ENCODE measurements around the gene HEXIM1. TPM values are rescaled to one million over a fixed set of nuclear protein-coding genes. Genes with fewer than 3 reads are reported as not detected.

HEXIM1 gene
- total RNA-seq, 1 experiment from 2014 or later: 57.2 TPM

- peaks cover 58% of the 10 kb centered on the region for H3K4me1 Mint-ChIP-seq (ENCODE audit: low read depth, unreplicated experiment)
- CTCF ChIA-PET: interaction anchor here (0.7 to 1.1 kb wide), 2 partner anchors 13 to 54 kb away, joined by 4 to 5 read pairs; partner anchors contain the start of gene ACBD4
- peaks cover 19% of the 10 kb centered on the region for H3K36me3 Mint-ChIP-seq (ENCODE audit: insufficient read depth, unreplicated experiment)
- no peaks in the 10 kb centered on the region for H3K9me3 Mint-ChIP-seq (ENCODE audit: low read depth, unreplicated experiment)
- no peaks in the 10 kb centered on the region for H3K27me3 Mint-ChIP-seq (ENCODE audit: unreplicated experiment)
- H3K4me3 Mint-ChIP-seq (ENCODE audit: low read depth, unreplicated experiment): no peak overlapping the region
- intact Hi-C loops (cut with micrococcal nuclease; ENCODE audit: unreplicated experiment): no loop called here
- H3K27ac Mint-ChIP-seq (ENCODE audit: unreplicated experiment): no peak overlapping the region
- no TSS peak for BruUV-seq (replicated peaks)
- TF ChIP-seq, protein P1, sequence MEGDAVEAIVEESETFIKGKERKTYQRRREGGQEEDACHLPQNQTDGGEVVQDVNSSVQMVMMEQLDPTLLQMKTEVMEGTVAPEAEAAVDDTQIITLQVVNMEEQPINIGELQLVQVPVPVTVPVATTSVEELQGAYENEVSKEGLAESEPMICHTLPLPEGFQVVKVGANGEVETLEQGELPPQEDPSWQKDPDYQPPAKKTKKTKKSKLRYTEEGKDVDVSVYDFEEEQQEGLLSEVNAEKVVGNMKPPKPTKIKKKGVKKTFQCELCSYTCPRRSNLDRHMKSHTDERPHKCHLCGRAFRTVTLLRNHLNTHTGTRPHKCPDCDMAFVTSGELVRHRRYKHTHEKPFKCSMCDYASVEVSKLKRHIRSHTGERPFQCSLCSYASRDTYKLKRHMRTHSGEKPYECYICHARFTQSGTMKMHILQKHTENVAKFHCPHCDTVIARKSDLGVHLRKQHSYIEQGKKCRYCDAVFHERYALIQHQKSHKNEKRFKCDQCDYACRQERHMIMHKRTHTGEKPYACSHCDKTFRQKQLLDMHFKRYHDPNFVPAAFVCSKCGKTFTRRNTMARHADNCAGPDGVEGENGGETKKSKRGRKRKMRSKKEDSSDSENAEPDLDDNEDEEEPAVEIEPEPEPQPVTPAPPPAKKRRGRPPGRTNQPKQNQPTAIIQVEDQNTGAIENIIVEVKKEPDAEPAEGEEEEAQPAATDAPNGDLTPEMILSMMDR (IDR thresholded peaks at IDR 0.05; ENCODE audit: unreplicated experiment): no peak
- DNase-seq: no peak
Observed at GRCh38 chr17:45189009-45189408, 40.7 kb downstream of the HEXIM1 start.

DNA sequence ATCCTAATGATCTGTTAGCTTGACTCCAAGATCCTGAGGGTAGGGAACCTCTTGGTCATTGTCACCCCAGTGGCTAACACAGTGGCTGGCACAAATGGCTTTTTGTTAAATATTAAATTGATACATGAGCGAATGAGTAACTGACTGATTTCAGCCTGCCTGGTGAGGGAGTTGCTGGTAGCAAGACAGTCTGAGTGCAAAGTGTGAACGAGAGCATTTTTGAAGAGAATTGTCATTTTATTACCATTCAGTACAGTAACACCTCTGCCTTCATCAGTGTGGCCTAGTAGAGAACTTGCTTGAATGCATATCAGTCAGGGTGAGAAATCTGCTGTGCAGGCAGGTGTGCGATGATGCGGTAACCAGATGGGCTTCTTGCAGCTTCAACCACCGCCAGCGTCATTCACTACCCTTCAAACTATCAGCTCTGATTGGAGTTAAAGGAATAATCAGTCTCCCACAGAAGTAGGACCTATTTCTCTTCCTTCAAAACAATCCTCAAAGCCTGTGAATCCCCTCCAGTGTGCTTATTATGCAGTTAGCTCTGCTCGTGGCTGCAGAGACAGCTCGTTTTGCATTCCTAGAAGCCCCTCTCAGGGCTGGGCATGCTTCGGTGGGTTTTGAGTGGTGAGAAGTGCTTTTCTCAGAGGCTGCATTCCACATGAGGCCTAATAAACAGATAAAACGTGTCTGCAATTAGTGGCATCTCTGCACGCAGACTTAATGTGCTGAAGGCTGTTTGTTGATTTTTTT lies 42.4 kb downstream of the HEXIM1 start:
- no TSS peak for BruUV-seq (replicated peaks)
- no peaks in the 10 kb centered on the region for H3K9me3 Mint-ChIP-seq (ENCODE audit: low read depth, unreplicated experiment)
- peaks cover 53% of the 10 kb centered on the region for H3K4me1 Mint-ChIP-seq (ENCODE audit: low read depth, unreplicated experiment)
- TF ChIP-seq, protein P1 (IDR thresholded peaks at IDR 0.05; ENCODE audit: unreplicated experiment): no peak
- no peak overlapping the region for H3K4me3 Mint-ChIP-seq (ENCODE audit: low read depth, unreplicated experiment)
- peak; percentile 28 for DNase-seq
- intact Hi-C loops (cut with micrococcal nuclease; ENCODE audit: unreplicated experiment): no loop called here
- peak overlapping the region; percentile 73 for H3K27ac Mint-ChIP-seq (ENCODE audit: unreplicated experiment)
- no peaks in the 10 kb centered on the region for H3K27me3 Mint-ChIP-seq (ENCODE audit: unreplicated experiment)
- CTCF ChIA-PET: interaction anchor here (0.8 to 2.4 kb wide), 5 partner anchors 8 to 55 kb away, joined by 5 to 13 read pairs (median 7); partner anchors contain the start of genes ACBD4 and HEXIM1
- peaks cover 19% of the 10 kb centered on the region for H3K36me3 Mint-ChIP-seq (ENCODE audit: insufficient read depth, unreplicated experiment)

GRCh38 chr17:45195424-45195823 lies 47.1 kb downstream of the HEXIM1 start:
- BruUV-seq (replicated peaks): no TSS peak
- H3K36me3 Mint-ChIP-seq (ENCODE audit: insufficient read depth, unreplicated experiment): peaks cover 20% of the 10 kb centered on the region
- no peak for DNase-seq
- no peak overlapping the region for H3K27ac Mint-ChIP-seq (ENCODE audit: unreplicated experiment)
- no peaks in the 10 kb centered on the region for H3K9me3 Mint-ChIP-seq (ENCODE audit: low read depth, unreplicated experiment)
- H3K4me3 Mint-ChIP-seq (ENCODE audit: low read depth, unreplicated experiment): no peak overlapping the region
- TF ChIP-seq, protein P1 (IDR thresholded peaks at IDR 0.05; ENCODE audit: unreplicated experiment): no peak
- CTCF ChIA-PET: interaction anchor here (0.7 to 7.4 kb wide), 3 partner anchors 34 to 60 kb away, joined by 3 to 253 read pairs (median 30); partner anchors contain the start of genes ACBD4 and HEXIM1
- intact Hi-C loops (cut with micrococcal nuclease; ENCODE audit: unreplicated experiment): no loop called here
- no peaks in the 10 kb centered on the region for H3K27me3 Mint-ChIP-seq (ENCODE audit: unreplicated experiment)
- peaks cover 43% of the 10 kb centered on the region for H3K4me1 Mint-ChIP-seq (ENCODE audit: low read depth, unreplicated experiment)

GRCh38 chr17:45197108-45197507 lies 48.8 kb downstream of the HEXIM1 start:
- Mint-ChIP-seq H3K36me3 (ENCODE audit: insufficient read depth, unreplicated experiment) (peaks cover 20% of the 10 kb centered on the region), H3K9me3 (ENCODE audit: low read depth, unreplicated experiment) (no peaks in the 10 kb centered on the region), H3K4me3 (ENCODE audit: low read depth, unreplicated experiment) (no peak overlapping the region), H3K4me1 (ENCODE audit: low read depth, unreplicated experiment) (peaks cover 32% of the 10 kb centered on the region), H3K27ac (ENCODE audit: unreplicated experiment) (peak overlapping the region; percentile 86), H3K27me3 (ENCODE audit: unreplicated experiment) (no peaks in the 10 kb centered on the region)
- TF ChIP-seq, protein P1 (IDR thresholded peaks at IDR 0.05; ENCODE audit: unreplicated experiment): no peak
- intact Hi-C loops (cut with micrococcal nuclease; ENCODE audit: unreplicated experiment): loop anchor here (2.0 kb wide), 1 partner anchor 24 kb away; no protein-coding TSS in a partner anchor
- no peak for DNase-seq
- CTCF ChIA-PET: interaction anchor here (0.9 to 7.4 kb wide), 9 partner anchors 21 to 61 kb away, joined by 4 to 253 read pairs (median 8); partner anchors contain the start of genes ACBD4, HEXIM1 and HEXIM2
- no TSS peak for BruUV-seq (replicated peaks)

Data from Calu3 (cell line).